Choroid plexus epithelial cell (primary cell): Measurements from ENCODE around the gene NLRP6.
"Not testable (repeated sequence)": the region's sequence is repeated elsewhere in the genome, so short reads cannot be mapped to it uniquely, and the experiment has no call there.

Experiments used
- DNase-seq: peaks from one replicate; pipeline ENCODE4 v3.0.0-alpha.2; 2010; ENCODE audit warnings: low read depth
- H3K4me3 ChIP-seq: 2 replicates; pipeline ENCODE4 v1.5.1; 2011; ENCODE audit warnings: low read depth, mild to moderate bottlenecking, control low read depth, low read length, moderate library complexity
- TF ChIP-seq, protein P1 (sequence below): conservative IDR thresholded peaks from 2 replicates; pipeline ENCODE4 v1.5.1; 2011; ENCODE audit warnings: low read depth, mild to moderate bottlenecking, control low read depth, inconsistent platforms, low read length, moderate library complexity

NLRP6 gene

DNA sequence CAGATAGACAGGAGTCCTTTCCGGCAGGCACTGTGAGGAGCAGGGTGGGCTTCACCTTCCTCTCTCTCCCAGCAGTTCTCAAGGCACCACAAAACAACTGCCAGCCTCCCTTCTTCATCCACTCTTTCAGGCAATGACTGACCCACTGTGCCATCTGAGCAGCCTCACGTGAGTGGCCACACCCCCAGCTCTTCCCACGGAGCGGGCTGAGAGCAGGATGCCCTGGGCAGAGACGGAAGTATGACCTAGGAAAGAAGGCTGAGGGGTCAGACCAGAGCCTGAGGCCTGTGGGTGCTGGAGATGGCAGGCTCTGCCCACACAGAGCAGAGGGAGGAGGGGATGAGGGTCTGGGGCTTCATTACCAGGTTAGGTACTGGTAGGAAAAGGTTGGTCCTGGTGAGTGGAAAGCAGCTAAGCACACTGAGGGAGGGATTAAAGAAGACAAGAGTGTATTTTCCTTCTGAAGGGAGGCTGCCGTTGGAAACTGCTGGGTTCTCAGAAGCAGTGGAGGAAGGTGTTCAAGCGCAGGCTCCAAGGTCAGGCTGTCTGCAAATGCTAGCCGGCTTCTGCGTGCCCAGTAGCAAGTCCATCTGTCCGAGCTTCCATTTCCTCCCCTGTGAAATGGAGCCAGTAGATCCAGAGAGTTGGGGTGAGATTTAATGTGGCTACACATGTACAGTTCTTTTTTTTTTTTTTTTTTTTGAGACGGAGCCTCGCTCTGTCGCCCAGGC, 4.6 kb downstream of the NLRP6 start:
- DNase-seq: no peak
- TF ChIP-seq, protein P1, sequence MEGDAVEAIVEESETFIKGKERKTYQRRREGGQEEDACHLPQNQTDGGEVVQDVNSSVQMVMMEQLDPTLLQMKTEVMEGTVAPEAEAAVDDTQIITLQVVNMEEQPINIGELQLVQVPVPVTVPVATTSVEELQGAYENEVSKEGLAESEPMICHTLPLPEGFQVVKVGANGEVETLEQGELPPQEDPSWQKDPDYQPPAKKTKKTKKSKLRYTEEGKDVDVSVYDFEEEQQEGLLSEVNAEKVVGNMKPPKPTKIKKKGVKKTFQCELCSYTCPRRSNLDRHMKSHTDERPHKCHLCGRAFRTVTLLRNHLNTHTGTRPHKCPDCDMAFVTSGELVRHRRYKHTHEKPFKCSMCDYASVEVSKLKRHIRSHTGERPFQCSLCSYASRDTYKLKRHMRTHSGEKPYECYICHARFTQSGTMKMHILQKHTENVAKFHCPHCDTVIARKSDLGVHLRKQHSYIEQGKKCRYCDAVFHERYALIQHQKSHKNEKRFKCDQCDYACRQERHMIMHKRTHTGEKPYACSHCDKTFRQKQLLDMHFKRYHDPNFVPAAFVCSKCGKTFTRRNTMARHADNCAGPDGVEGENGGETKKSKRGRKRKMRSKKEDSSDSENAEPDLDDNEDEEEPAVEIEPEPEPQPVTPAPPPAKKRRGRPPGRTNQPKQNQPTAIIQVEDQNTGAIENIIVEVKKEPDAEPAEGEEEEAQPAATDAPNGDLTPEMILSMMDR: no peak
- no peak overlapping the region for H3K4me3 ChIP-seq

- H3K4me3 ChIP-seq: no peak overlapping the region
- TF ChIP-seq, protein P1: no peak
- DNase-seq: no peak
Measured at GRCh38 chr11:283405-284104, 5.3 kb downstream of the NLRP6 start.

GRCh38 chr11:284105-285020, 6.2 kb downstream of the NLRP6 start:
- TF ChIP-seq, protein P1: no peak
- no peak for DNase-seq

GRCh38 chr11:285021-285893, 7.0 kb downstream of the NLRP6 start:
- no peak overlapping the region for H3K4me3 ChIP-seq
- DNase-seq: no peak
- TF ChIP-seq, protein P1: no peak

More at GRCh38 chr11:284105-285020, 6.2 kb downstream of the NLRP6 start:
- no peak overlapping the region for H3K4me3 ChIP-seq

GRCh38 chr11:285894-286220, 7.7 kb downstream of the NLRP6 start:
- no peak for DNase-seq
- TF ChIP-seq, protein P1: no peak
- no peak overlapping the region for H3K4me3 ChIP-seq

DNA sequence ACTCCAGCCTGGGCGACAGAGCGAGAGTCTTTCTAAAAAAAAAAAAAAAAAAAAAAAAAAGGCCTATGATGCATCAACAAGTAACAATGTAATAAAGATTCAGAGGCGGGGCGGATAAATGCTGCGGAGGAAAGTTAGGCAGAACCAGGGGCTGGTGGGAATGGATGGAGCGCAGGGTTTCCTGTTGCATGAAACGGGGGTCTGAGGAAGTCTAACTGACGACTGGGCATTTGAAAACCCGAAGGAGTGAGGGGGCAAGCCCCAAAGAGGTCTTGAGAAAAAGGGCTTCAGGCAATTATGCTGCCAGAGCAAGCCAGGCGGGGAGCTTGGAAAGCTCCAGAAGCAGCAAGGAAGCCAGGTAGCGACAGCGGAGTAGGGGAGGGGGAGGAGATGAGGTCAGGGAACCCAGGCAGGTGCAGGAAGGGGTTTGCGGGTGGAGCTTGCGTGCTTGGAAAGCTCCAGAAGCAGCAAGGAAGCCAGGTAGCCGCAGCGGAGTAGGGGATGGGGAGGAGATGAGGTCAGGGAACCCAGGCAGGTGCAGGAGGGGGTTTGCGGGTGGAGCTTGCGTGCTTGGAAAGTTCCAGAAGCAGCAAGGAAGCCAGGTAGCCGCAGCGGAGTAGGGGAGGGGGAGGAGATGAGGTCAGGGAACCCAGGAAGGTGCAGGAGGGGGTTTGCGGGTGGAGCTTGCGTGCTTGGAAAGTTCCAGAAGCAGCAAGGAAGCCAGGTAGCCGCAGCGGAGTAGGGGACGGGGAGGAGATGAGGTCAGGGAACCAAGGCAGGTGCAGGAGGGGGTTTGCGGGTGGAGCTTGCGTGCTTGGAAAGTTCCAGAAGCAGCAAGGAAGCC, 9.0 kb downstream of the NLRP6 start:
- not testable (repeated sequence) for DNase-seq, H3K4me3 ChIP-seq
